Liver (tissue), 9 donors: Measurements from ENCODE around the gene PCDHGB1. TPM values are rescaled to one million over a fixed set of nuclear protein-coding genes. Genes with fewer than 3 reads are reported as not detected.

Experiments used
- DNase-seq: peaks from one replicate; pipeline ENCODE4 v3.0.0-alpha.2; 2017; ENCODE audit warnings: low spot score
- H3K27ac ChIP-seq, 2 donors: one replicate each; pipeline ENCODE4 v1.7.0; 2013; ENCODE audit warnings: inconsistent platforms in 2 of 2, low read length in 2 of 2, control low read depth in 1 of 2, low read depth in 1 of 2, mild to moderate bottlenecking in 1 of 2
- H3K27me3 ChIP-seq, 4 donors: one replicate each; pipeline versions ENCODE4 v1.6.1 to v1.7.0; 2013; ENCODE audit warnings: low read length in 3 of 4, inconsistent platforms in 1 of 4, mild to moderate bottlenecking in 1 of 4, moderate library complexity in 1 of 4; ENCODE audit not compliant: control insufficient read depth in 4 of 4, insufficient read depth in 4 of 4
- H3K36me3 ChIP-seq, 4 donors: one replicate each; pipeline versions ENCODE4 v1.6.1 to v1.7.0; 2013; ENCODE audit warnings: low read length in 3 of 4, mild to moderate bottlenecking in 3 of 4, low read depth in 1 of 4, moderate library complexity in 1 of 4; ENCODE audit not compliant: control insufficient read depth in 4 of 4, insufficient read depth in 3 of 4
- H3K4me1 ChIP-seq, 4 donors: one replicate each; pipeline versions ENCODE4 v1.6.1 to v1.7.0; 2013; ENCODE audit warnings: low read length in 3 of 4, mild to moderate bottlenecking in 3 of 4, moderate library complexity in 1 of 4; ENCODE audit not compliant: control insufficient read depth in 4 of 4, insufficient read depth in 4 of 4
- H3K4me3 ChIP-seq, 3 donors: one replicate each; pipeline versions ENCODE4 v1.6.1 to v1.7.0; 2013; ENCODE audit warnings: low read length in 3 of 3, control low read depth in 1 of 3, low read depth in 1 of 3, mild to moderate bottlenecking in 1 of 3
- H3K9ac ChIP-seq, 2 donors: one replicate each; pipeline ENCODE4 v1.7.0; 2013; ENCODE audit warnings: low read length in 2 of 2, mild to moderate bottlenecking in 2 of 2, moderate library complexity in 2 of 2, control low read depth in 1 of 2, low read depth in 1 of 2
- H3K9me3 ChIP-seq, 4 donors: one replicate each; pipeline versions ENCODE4 v1.6.1 to v1.7.0; 2013; ENCODE audit warnings: low read length in 3 of 4; ENCODE audit not compliant: control insufficient read depth in 4 of 4
- ATF3 ChIP-seq: IDR thresholded peaks from 2 replicates; pipeline ENCODE4 v1.6.1; 2016; ENCODE audit warnings: antibody characterized with exemption
- FOXA1 ChIP-seq: IDR thresholded peaks from 2 replicates; pipeline ENCODE4 v1.6.1; 2016; ENCODE audit warnings: antibody characterized with exemption
- FOXA2 ChIP-seq: IDR thresholded peaks from 2 replicates; pipeline ENCODE4 v1.6.1; 2016; ENCODE audit warnings: antibody characterized with exemption
- HNF4A ChIP-seq, 2 donors: conservative IDR thresholded peaks; 2 replicates each; pipeline ENCODE4 v1.6.1; 2016; ENCODE audit warnings: antibody characterized with exemption in 2 of 2, mild to moderate bottlenecking in 2 of 2
- HNF4G ChIP-seq: IDR thresholded peaks from 2 replicates; pipeline ENCODE4 v1.6.1; 2016; ENCODE audit warnings: antibody characterized with exemption
- MAX ChIP-seq: IDR thresholded peaks from 2 replicates; pipeline ENCODE4 v1.6.1; 2016; ENCODE audit warnings: antibody characterized with exemption
- NR2F2 ChIP-seq: IDR thresholded peaks from 2 replicates; pipeline ENCODE4 v1.6.1; 2016; ENCODE audit warnings: antibody characterized with exemption
- RAD21 ChIP-seq, 2 donors: IDR thresholded peaks; 2 replicates each; pipeline ENCODE4 v1.6.1; 2016; ENCODE audit warnings: antibody characterized with exemption in 2 of 2, mild to moderate bottlenecking in 2 of 2
- REST ChIP-seq: IDR thresholded peaks from 2 replicates; pipeline ENCODE4 v1.6.1; 2016; ENCODE audit warnings: antibody characterized with exemption, mild to moderate bottlenecking
- RXRA ChIP-seq, 2 donors: IDR thresholded peaks; 2 replicates each; pipeline ENCODE4 v1.6.1; 2017 to 2018; ENCODE audit warnings: antibody characterized with exemption in 2 of 2, mild to moderate bottlenecking in 1 of 2
- TAF1 ChIP-seq: conservative IDR thresholded peaks from 2 replicates; pipeline ENCODE4 v1.6.1; 2016; ENCODE audit warnings: antibody characterized with exemption, mild to moderate bottlenecking
- YY1 ChIP-seq: IDR thresholded peaks from 2 replicates; pipeline ENCODE4 v1.6.1; 2016; ENCODE audit warnings: antibody characterized with exemption, mild to moderate bottlenecking
- WGBS: extraction: QIAGEN DNeasy Blood & Tissue Kit; methylation state at CpG from one replicate; pipeline ENCODE4 v1.1.7; 2013; 5-methylcytosine and 5-hydroxymethylcytosine counted together
- polyA plus RNA-seq, 2 donors: library from polyadenylated mRNA; stranded (reverse) in 1 of 2; unstranded in 1 of 2; fragments of 200-250 nt in 1 of 2; fragments of >200 nt in 1 of 2; fragmentation: Nextera tagmentation in 1 of 2; extraction: Ambion mirVana in 1 of 2; gene quantifications; one replicate each; pipeline versions ENCODE4 v1.2.1 to v1.2.3, GENCODE V29; 2013 to 2015
- total RNA-seq, 2 donors: library from RNA; depleted of rRNA; stranded (reverse); fragments of >200 nt; gene quantifications; one replicate each; pipeline ENCODE4 v1.2.3, GENCODE V29; 2014
- donor health status: healthy.
- donor health status: healthy.
- donor health status: healthy.
- donor health status: healthy.
- donor health status: healthy.

PCDHGB1 gene
- under 1 TPM; 0.14 to 0.75 TPM for total RNA-seq
- under 1 TPM; 0.10 to 0.11 TPM for polyA plus RNA-seq

GRCh38 chr5:141349917-141350619, at the start of gene PCDHGB1:
PCDHGB1 (plus strand) TSS chr5:141350099; CDS start chr5:141350261, 162 bp downstream.
- TF ChIP-seq FOXA2 = no peak
- no peak for TF ChIP-seq REST
- TF ChIP-seq ATF3 = no peak
- Histone ChIP-seq H3K36me3 (peaks cover 0 to 3% (median 0%) of the 10 kb centered on the region in 4 donors), H3K9me3 (peaks cover 25 to 60% (median 42%) of the 10 kb centered on the region in 4 donors), H3K9ac (no peak within 1 kb of the TSS), H3K4me1 (no peaks in the 10 kb centered on the region), H3K4me3 (peak within 1 kb of the TSS in 2 of 3 donors; percentile 20 to 41), H3K27ac (no peak within 1 kb of the TSS), H3K27me3 (peaks cover 0 to 3% (median 1%) of the 10 kb centered on the region in 4 donors)
- DNase-seq = no peak
- WGBS = 23% methylated on average over 29 of the region's 29 CpGs

- Histone ChIP-seq H3K4me1 (no peaks in the 10 kb centered on the region), H3K36me3 (peaks cover 0 to 6% (median 0%) of the 10 kb centered on the region in 4 donors), H3K4me3 (peak within 1 kb of the TSS in 2 of 3 donors; percentile 20 to 46), H3K27ac (no peak within 1 kb of the TSS), H3K27me3 (no peaks in the 10 kb centered on the region), H3K9ac (no peak within 1 kb of the TSS), H3K9me3 (peaks cover 33 to 79% (median 49%) of the 10 kb centered on the region in 4 donors)
- no peak for TF ChIP-seq RXRA (IDR thresholded peaks at IDR 0.05)
- no peak for TF ChIP-seq ATF3
- TF ChIP-seq REST = no peak
- TF ChIP-seq YY1 = no peak
- TF ChIP-seq NR2F2 = no peak
- no peak for TF ChIP-seq HNF4G
- TF ChIP-seq TAF1 = no peak
- no peak for TF ChIP-seq HNF4A (conservative IDR thresholded peaks at IDR 0.05)
- no peak for TF ChIP-seq FOXA1
- TF ChIP-seq MAX = no peak
- TF ChIP-seq RAD21 (IDR thresholded peaks at IDR 0.05) = no peak
- DNase-seq = no peak
- WGBS = 48% methylated on average over 36 of the region's 36 CpGs
Measured at GRCh38 chr5:141303756-141304155, 46.1 kb upstream of the PCDHGB1 start, which contains the start of gene SLC25A2. SLC25A2 (minus strand) TSS chr5:141304049; CDS start chr5:141303865, 184 bp downstream.
